HepG2 (cell line): ENCODE measurements around the gene RAE1. TPM values are rescaled to one million over a fixed set of nuclear protein-coding genes. Genes with fewer than 3 reads are reported as not detected.
A peak's percentile ranks its signal among the peaks of the same experiment; 100 is the strongest.

Source experiments
- ATAC-seq: fragments of 200-7000 bp; cut with Tn5 transposase; 3 replicates; pipeline ENCODE4 v1.9.1; 2020; ENCODE audit warnings: mild to moderate bottlenecking, moderate library complexity
- BruUV-seq: library from RNA; stranded (reverse); fragments of 400-500 nt; replicated peaks from 2 replicates; lab custom pipeline; 2021; lab: Mats Ljungman, UMichigan
- CTCF ChIA-PET: fragments of 300-600 bp; formaldehyde crosslinking; extraction: SDS; loops from one replicate; lab custom pipeline; 2021; ENCODE audit warnings: low total read pairs, inconsistent platforms, low intra/inter-chr PET ratio; lab: Yijun Ruan, JAX
- POLR2A ChIA-PET: fragments of 350-600 bp; sonication (Branson Sonifier 250); formaldehyde crosslinking; loops from one replicate; lab custom pipeline; 2020; ENCODE audit warnings: antibody characterized with exemption, inconsistent platforms; lab: Yijun Ruan, JAX
- DNase-seq: peaks from one replicate; pipeline ENCODE4 v3.0.0-alpha.2; 2015; ENCODE audit warnings: low spot score
- FAIRE-seq: peaks from 3 replicates; lab custom pipeline; 2011; peaks lifted over from hg19 to GRCh38; lab: Jason Lieb, UNC
- H2AFZ ChIP-seq: one replicate; pipeline ENCODE4 v1.6.1; 2011; ENCODE audit warnings: low read length, inconsistent platforms
- H3K27ac ChIP-seq: fragments of 300-600 bp; 3 replicates; pipeline ENCODE4 v1.8.0; 2011; ENCODE audit warnings: mixed run types, mild to moderate bottlenecking, mixed read lengths, low read length, inconsistent platforms; ENCODE audit not compliant: insufficient read depth; ENCODE audit errors: extremely low read length
- H3K27me3 ChIP-seq, 2 experiments: fragments of 200-600 bp in 1 of 2; 2 replicates in 1 of 2; 3 replicates in 1 of 2; pipeline versions ENCODE4 v1.6.0 to v1.8.0; 2011; ENCODE audit warnings: low read length in 2 of 2, mild to moderate bottlenecking in 2 of 2, moderate library complexity in 2 of 2, inconsistent platforms in 1 of 2; ENCODE audit not compliant: insufficient read depth in 2 of 2, control insufficient read depth in 1 of 2
- H3K36me3 ChIP-seq, 2 experiments: fragments of 200-600 bp in 1 of 2; replicated peaks in 1 of 2; 2 replicates in 1 of 2; 3 replicates in 1 of 2; pipeline versions ENCODE4 v1.5.1 to v1.8.0; 2011; ENCODE audit warnings: low read length in 2 of 2, inconsistent platforms in 1 of 2; ENCODE audit not compliant: insufficient read depth in 2 of 2, control insufficient read depth in 1 of 2
- H3K4me1 ChIP-seq: 2 replicates; pipeline ENCODE4 v1.5.1; 2012; ENCODE audit warnings: low read length, inconsistent platforms; ENCODE audit not compliant: insufficient read depth
- H3K4me2 ChIP-seq: 2 replicates; pipeline ENCODE4 v1.6.0; 2011; ENCODE audit warnings: low read depth, low read length, inconsistent platforms
- H3K4me3 ChIP-seq, 3 experiments: fragments of 200-600 bp in 1 of 3; sonication (generic), shearing (Covaris generic) in 1 of 3; replicated peaks in 1 of 3; 2 replicates each; pipeline ENCODE4 v1.5.1; 2011 to 2016; ENCODE audit warnings: low read length in 3 of 3, inconsistent platforms in 2 of 3, low read depth in 2 of 3, mild to moderate bottlenecking in 2 of 3, control low read depth in 1 of 3, mixed read lengths in 1 of 3; ENCODE audit not compliant: insufficient read depth in 1 of 3
- H3K79me2 ChIP-seq: one replicate; pipeline ENCODE4 v1.6.1; 2011; ENCODE audit warnings: low read length, inconsistent platforms; ENCODE audit not compliant: insufficient read depth
- H3K9ac ChIP-seq: 2 replicates; pipeline ENCODE4 v1.6.0; 2011; ENCODE audit warnings: mild to moderate bottlenecking, low read depth, low read length, inconsistent platforms; ENCODE audit not compliant: insufficient read depth
- H3K9me3 ChIP-seq: 2 replicates; pipeline ENCODE4 v1.5.1; 2012; ENCODE audit warnings: mild to moderate bottlenecking, low read length
- H4K20me1 ChIP-seq: 2 replicates; pipeline ENCODE4 v1.6.0; 2011; ENCODE audit warnings: inconsistent platforms, mild to moderate bottlenecking, low read length, moderate library complexity; ENCODE audit not compliant: insufficient read depth
- AGO1 ChIP-seq: fragments of 200-400 bp; formaldehyde crosslinking; IDR thresholded peaks from 2 replicates; pipeline ENCODE4 v1.6.1; 2017; ENCODE audit warnings: mild to moderate bottlenecking, low read depth, low read length, moderate library complexity; ENCODE audit not compliant: poor library complexity, severe bottlenecking
- BHLHE40 ChIP-seq: IDR thresholded peaks from 2 replicates; pipeline ENCODE4 v1.6.1; 2011; ENCODE audit warnings: low read length, improper control_type of control experiment
- CREB1 ChIP-seq, 2 experiments: fragments of 450-650 bp in 1 of 2; IDR thresholded peaks; 2 replicates each; pipeline ENCODE4 v1.6.1; 2016 to 2017; ENCODE audit warnings: control low read depth in 1 of 2, mild to moderate bottlenecking in 1 of 2, missing compliant biosample characterization in 1 of 2, missing genetic modification characterization in 1 of 2
- DPF2 ChIP-seq: sonication (generic); formaldehyde crosslinking; IDR thresholded peaks from 2 replicates; pipeline ENCODE4 v1.4.0; 2020; ENCODE audit warnings: mild to moderate bottlenecking, low read depth, missing genetic modification reagents, borderline replicate concordance
- HES4 ChIP-seq: sonication (generic); formaldehyde crosslinking; IDR thresholded peaks from 2 replicates; pipeline ENCODE4 v1.9.0; 2021; ENCODE audit warnings: mild to moderate bottlenecking, missing genetic modification reagents, borderline replicate concordance
- HNRNPL ChIP-seq: fragments of 200-400 bp; formaldehyde crosslinking; IDR thresholded peaks from 2 replicates; pipeline ENCODE4 v1.6.1; 2017; ENCODE audit warnings: mild to moderate bottlenecking, low read depth, low read length
- TSC22D2 ChIP-seq: sonication (generic); formaldehyde crosslinking; IDR thresholded peaks from 2 replicates; pipeline ENCODE4 v1.5.1; 2020; ENCODE audit warnings: missing genetic modification reagents, mild to moderate bottlenecking, borderline replicate concordance
- WGBS: methylation state at CpG from one replicate; pipeline ENCODE4 v1.1.6; 2017; ENCODE audit warnings: low lambda C conversion rate; 5-methylcytosine and 5-hydroxymethylcytosine counted together
- in situ Hi-C: cut with HindIII; loops from 2 replicates; pipeline ENCODE4 v1.10.0; 2017; ENCODE audit warnings: low pct_unique_long_range_greater_than_20kb; ENCODE audit not compliant: extremely low pct_ligation_motif_present
- intact Hi-C: fragments of 100-400 bp; cut with micrococcal nuclease; formaldehyde crosslinking; loops from one replicate; pipeline ENCODE4 v1.10.0; 2022; ENCODE audit not compliant: unreplicated experiment
- polyA plus RNA-seq, 8 experiments: library from polyadenylated mRNA; depleted of rRNA in 3 of 8; stranded (reverse) in 7 of 8; unstranded in 1 of 8; fragments of >200 nt; fragmentation: Illumina TruSeq in 4 of 8; extraction: Trizol in 4 of 8; gene quantifications; 2 replicates each; pipeline versions ENCODE4 v1.2.1 to v1.2.3, GENCODE V29; 2011 to 2016; ENCODE audit warnings: low read depth in 4 of 8, missing spikeins in 1 of 8, mixed read lengths in 1 of 8; ENCODE audit not compliant: insufficient read depth in 1 of 8
- total RNA-seq, 5 experiments: library from RNA; depleted of rRNA; stranded (reverse); fragments of >200 nt; fragmentation: Illumina TruSeq; extraction: Trizol; gene quantifications; 2 replicates each; pipeline ENCODE4 v1.2.3, GENCODE V29; 2016; ENCODE audit warnings: low read depth in 1 of 5
- TF ChIP-seq, protein P1 (sequence below): sonication (generic); formaldehyde crosslinking; IDR thresholded peaks from 2 replicates; pipeline ENCODE4 v1.5.0; 2020; ENCODE audit warnings: missing genetic modification reagents

The RAE1 gene
- total and polyA plus RNA-seq, 2 of the 13 experiments (the other 11 are each of a cell fraction or from before 2014, with no cell fraction given) = 36.1 to 72.9 TPM

DNA sequence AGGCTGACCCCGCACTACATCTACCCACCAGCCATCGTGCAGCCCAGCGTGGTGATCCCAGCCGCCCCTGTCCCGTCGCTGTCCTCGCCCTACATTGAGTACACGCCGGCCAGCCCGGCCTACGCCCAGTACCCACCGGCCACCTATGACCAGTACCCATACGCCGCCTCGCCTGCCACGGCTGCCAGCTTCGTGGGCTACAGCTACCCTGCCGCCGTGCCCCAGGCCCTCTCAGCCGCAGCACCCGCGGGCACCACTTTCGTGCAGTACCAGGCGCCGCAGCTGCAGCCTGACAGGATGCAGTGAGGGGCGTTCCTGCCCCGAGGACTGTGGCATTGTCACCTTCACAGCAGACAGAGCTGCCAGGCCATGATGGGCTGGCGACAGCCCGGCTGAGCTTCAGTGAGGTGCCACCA, 56.5 kb downstream of the RAE1 start:
- FAIRE-seq (no peak), DNase-seq (no peak)
- no peak overlapping the region for H3K4me2 ChIP-seq
- no peaks in the 10 kb centered on the region for H3K79me2 ChIP-seq
- H4K20me1 ChIP-seq = no peaks in the 10 kb centered on the region; the same call in 1 of the 2 replicates
- H3K36me3 ChIP-seq = peaks cover 38 to 56% of the 10 kb centered on the region in 2 experiments
- 0 out of 2 replicates have a peak, but pooled peaks have one; percentile 26 for TF ChIP-seq HNRNPL
- no peak for TF ChIP-seq DPF2 (CRISPR knock-in tag)
- TF ChIP-seq AGO1 = peak; percentile 2
- TF ChIP-seq, all 625 proteins: peak for 2
- 96% methylated on average over 29 of the region's 29 CpGs for WGBS
- in situ Hi-C loops (no loop called here), intact Hi-C loops (no loop called here)
- ATAC-seq = no peak
- Histone ChIP-seq H3K27ac (no peak overlapping the region), H3K4me3 (no peak overlapping the region), H3K9ac (no peak overlapping the region), H3K27me3 (peaks cover 2 to 4% of the 10 kb centered on the region in 2 experiments; a peak in 2 of 5 replicates), H3K4me1 (0 out of 2 replicates have a peak, but pooled peaks cover 10% of the 10 kb centered on the region), H2AFZ (no peak overlapping the region), H3K9me3 (no peaks in the 10 kb centered on the region)
- ChIA-PET CTCF (no interaction called here), POLR2A (no interaction called here)
- BruUV-seq = no TSS peak

DNA sequence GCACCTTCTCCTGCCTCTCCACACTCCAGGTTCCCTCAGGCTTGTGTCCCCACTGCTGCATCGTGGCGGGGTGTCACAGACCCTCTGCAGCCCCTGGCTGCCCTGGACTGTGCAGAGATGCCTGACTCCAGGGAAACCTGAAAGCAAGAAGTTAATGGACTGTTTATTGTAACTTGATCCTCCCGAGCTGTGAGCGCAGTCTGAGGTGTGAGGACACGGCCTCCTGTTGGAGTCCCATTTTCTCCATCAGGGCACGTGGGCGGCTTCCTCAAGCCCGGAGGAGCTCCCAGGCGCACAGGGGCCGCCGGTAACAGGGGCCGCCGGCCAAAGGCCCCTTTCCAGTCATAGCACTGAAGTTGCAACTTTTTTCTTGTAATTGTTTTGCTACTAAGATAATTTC, 57.1 kb downstream of the RAE1 start:
- intact Hi-C loops = no loop called here
- no peak for ATAC-seq
- no peak for DNase-seq
- Histone ChIP-seq H3K36me3 (peaks cover 34 to 54% of the 10 kb centered on the region in 2 experiments), H3K79me2 (no peaks in the 10 kb centered on the region), H3K27me3 (peaks cover 2 to 6% of the 10 kb centered on the region in 2 experiments; a peak in 3 of 5 replicates), H3K4me2 (no peak overlapping the region), H2AFZ (no peak overlapping the region), H3K27ac (no peak overlapping the region)
- WGBS = 95% methylated on average over 13 of the region's 13 CpGs
- BruUV-seq = no TSS peak
- FAIRE-seq = no peak
- TF ChIP-seq HES4 (CRISPR knock-in tag) (no peak), BHLHE40 (no peak), TSC22D2 (CRISPR knock-in tag) (no peak), CREB1 (IDR thresholded peaks at IDR 0.05) (no peak), CREB1 (CRISPR knock-in tag; IDR thresholded peaks at IDR 0.05) (no peak)
- TF ChIP-seq, protein P1, sequence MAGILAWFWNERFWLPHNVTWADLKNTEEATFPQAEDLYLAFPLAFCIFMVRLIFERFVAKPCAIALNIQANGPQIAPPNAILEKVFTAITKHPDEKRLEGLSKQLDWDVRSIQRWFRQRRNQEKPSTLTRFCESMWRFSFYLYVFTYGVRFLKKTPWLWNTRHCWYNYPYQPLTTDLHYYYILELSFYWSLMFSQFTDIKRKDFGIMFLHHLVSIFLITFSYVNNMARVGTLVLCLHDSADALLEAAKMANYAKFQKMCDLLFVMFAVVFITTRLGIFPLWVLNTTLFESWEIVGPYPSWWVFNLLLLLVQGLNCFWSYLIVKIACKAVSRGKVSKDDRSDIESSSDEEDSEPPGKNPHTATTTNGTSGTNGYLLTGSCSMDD (CRISPR knock-in tag) = no peak
- TF ChIP-seq, all 625 proteins: peak for 0
- ChIA-PET CTCF (interaction anchor here (0.6 kb wide), 1 partner anchor 153 kb away, joined by 3 read pairs; the partner anchor contains the start of gene PCK1), POLR2A (no interaction called here)
- Histone ChIP-seq H3K9me3 (no peaks in the 10 kb centered on the region), H3K9ac (no peak overlapping the region), H3K4me1 (0 out of 2 replicates have a peak, but pooled peaks cover 10% of the 10 kb centered on the region), H4K20me1 (no peaks in the 10 kb centered on the region; the same call in 1 of the 2 replicates), H3K4me3 (no peak overlapping the region)
- in situ Hi-C loops = no loop called here
